Tibial nerve (tissue), 4 donors: Measurements from ENCODE around the gene PARP8.

Experiments
- EP300 ChIP-seq, 2 donors: sonication (generic); formaldehyde crosslinking; IDR thresholded peaks; one replicate each; pipeline ENCODE4 v1.6.1; 2017; ENCODE audit warnings: antibody characterized with exemption in 2 of 2, mild to moderate bottlenecking in 1 of 2
- POLR2A ChIP-seq, 2 donors: fragments of 450-650 bp; IDR thresholded peaks; one replicate each; pipeline ENCODE4 v1.6.1; 2017; ENCODE audit warnings: antibody characterized with exemption in 2 of 2, mild to moderate bottlenecking in 2 of 2, moderate library complexity in 2 of 2
- TF ChIP-seq, protein P1 (sequence below), 5 experiments: fragments of 200-600 bp in 3 of 5; fragments of 450-650 bp in 2 of 5; sonication (generic) in 3 of 5; IDR thresholded peaks; one replicate each; pipeline ENCODE4 v1.5.1; 2016 to 2019; ENCODE audit warnings: antibody characterized with exemption in 5 of 5, mild to moderate bottlenecking in 3 of 5, moderate library complexity in 2 of 5

DNA sequence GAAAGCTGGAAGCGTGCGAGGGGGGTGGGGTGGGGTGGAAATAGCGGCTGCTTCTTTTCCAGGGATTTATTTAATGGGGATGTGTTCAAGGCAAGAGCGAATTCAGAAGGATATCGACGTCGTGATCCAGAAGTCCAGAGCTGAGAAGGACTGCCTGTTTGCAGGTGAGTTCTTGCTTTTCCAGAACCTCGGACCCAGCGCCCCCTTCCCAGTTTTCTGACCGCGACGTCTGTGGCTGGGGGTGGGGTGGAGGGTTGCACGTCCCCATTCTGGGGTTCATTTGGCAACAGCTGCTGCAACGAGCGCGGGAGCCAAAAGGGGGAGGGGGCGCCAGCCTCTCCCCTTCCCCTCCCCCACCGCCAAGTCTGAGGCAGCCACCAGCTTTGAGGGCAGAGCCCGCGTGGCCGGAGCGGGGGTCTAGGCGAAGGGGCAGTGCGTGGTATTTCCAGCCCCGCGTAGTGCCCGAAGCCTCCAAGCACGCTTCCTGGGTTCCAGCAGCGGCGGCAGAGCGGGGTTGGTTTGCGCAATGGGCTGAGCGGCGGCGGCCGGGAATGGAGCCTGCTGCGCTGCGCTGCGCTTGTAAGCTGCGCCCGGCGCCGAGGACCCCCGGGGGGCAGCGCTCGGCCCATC is 701 bp downstream of the PARP8 start:
- TF ChIP-seq POLR2A (IDR thresholded peaks at IDR 0.05) (no peak), EP300 (IDR thresholded peaks at IDR 0.05) (peak in 1 of 2 donors; percentile 23)
- TF ChIP-seq, protein P1, sequence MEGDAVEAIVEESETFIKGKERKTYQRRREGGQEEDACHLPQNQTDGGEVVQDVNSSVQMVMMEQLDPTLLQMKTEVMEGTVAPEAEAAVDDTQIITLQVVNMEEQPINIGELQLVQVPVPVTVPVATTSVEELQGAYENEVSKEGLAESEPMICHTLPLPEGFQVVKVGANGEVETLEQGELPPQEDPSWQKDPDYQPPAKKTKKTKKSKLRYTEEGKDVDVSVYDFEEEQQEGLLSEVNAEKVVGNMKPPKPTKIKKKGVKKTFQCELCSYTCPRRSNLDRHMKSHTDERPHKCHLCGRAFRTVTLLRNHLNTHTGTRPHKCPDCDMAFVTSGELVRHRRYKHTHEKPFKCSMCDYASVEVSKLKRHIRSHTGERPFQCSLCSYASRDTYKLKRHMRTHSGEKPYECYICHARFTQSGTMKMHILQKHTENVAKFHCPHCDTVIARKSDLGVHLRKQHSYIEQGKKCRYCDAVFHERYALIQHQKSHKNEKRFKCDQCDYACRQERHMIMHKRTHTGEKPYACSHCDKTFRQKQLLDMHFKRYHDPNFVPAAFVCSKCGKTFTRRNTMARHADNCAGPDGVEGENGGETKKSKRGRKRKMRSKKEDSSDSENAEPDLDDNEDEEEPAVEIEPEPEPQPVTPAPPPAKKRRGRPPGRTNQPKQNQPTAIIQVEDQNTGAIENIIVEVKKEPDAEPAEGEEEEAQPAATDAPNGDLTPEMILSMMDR (IDR thresholded peaks at IDR 0.05): no peak
